ENCODE data around the gene ZNF750. TPM values are rescaled to one million over a fixed set of nuclear protein-coding genes. Genes with fewer than 3 reads are reported as not detected.

The ZNF750 gene
- total and polyA plus RNA-seq, 2 experiments from 2014 or later: 0.13 to 0.17 TPM

- H3K36me3 ChIP-seq (ENCODE audit: insufficient read depth): peaks cover 14% of the 10 kb centered on the region; the same call in 1 of the 2 replicates
- no peaks in the 10 kb centered on the region for H3K27me3 ChIP-seq (ENCODE audit: insufficient read depth)
- Mint-ChIP-seq H3K9me3 (peaks cover 32% of the 10 kb centered on the region), H3K27ac (no peak overlapping the region), H3K4me1 (peaks cover 10% of the 10 kb centered on the region), H3K4me3 (no peak overlapping the region), H3K36me3 (ENCODE audit: low read depth) (peaks cover 55% of the 10 kb centered on the region), H3K27me3 (ENCODE audit: insufficient read depth, low read depth, poor library complexity) (peaks cover 15% of the 10 kb centered on the region)
- H3K4me2 ChIP-seq: no peak overlapping the region
- H3K27ac ChIP-seq (ENCODE audit: low read depth): no peak overlapping the region
- TF ChIP-seq ZNF114 (CRISPR knock-in tag; IDR thresholded peaks at IDR 0.05) (no peak), STAT1 (IDR thresholded peaks at IDR 0.05; ENCODE audit: unreplicated experiment) (no peak), CREB1 (CRISPR knock-in tag; IDR thresholded peaks at IDR 0.05; ENCODE audit: low read depth) (no peak)
- no peak for ATAC-seq
- H4K20me1 ChIP-seq (replicated peaks; ENCODE audit: insufficient read depth): peaks cover 4% of the 10 kb centered on the region
- no peaks in the 10 kb centered on the region for H3K4me1 ChIP-seq (ENCODE audit: insufficient read depth)
- peaks cover 57% of the 10 kb centered on the region for H3K79me2 ChIP-seq (replicated peaks; ENCODE audit: insufficient read depth)
- no peak for DNase-seq (ENCODE audit: low spot score)
- no peak overlapping the region for H3K4me3 ChIP-seq
- no peaks in the 10 kb centered on the region for H3F3A ChIP-seq (replicated peaks; ENCODE audit: low read depth)
- H2AFZ ChIP-seq: no peak overlapping the region
- H3K9me2 ChIP-seq (ENCODE audit: insufficient read depth): no peaks in the 10 kb centered on the region
Observed at GRCh38 chr17:82799591-82799990, 40.2 kb downstream of the ZNF750 start.

DNA sequence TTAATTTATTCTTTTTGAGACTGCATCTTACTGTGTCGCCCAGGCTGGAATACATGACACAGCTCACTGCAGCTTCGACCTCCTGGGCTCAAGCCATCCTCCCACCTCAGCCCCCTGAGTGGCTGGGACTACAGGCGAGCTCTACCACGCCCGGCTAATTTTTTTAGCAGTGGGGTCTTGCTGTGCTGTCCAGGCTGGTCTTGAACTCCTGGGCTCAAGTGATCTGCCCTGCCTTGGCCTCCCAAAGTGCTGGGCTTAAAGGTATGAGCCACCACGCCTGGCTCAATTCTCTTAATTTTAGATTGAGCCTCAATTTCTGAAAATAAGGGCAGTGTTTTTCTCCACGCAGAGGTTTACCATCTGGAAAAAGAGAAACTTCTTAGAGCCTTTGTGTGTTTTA, 41.1 kb downstream of the ZNF750 start:
- no peak overlapping the region for H2AFZ ChIP-seq
- peaks cover 55% of the 10 kb centered on the region for H3K36me3 Mint-ChIP-seq (ENCODE audit: low read depth)
- H3K4me3 Mint-ChIP-seq: no peak overlapping the region
- H3K9me2 ChIP-seq (ENCODE audit: insufficient read depth): no peaks in the 10 kb centered on the region
- H4K20me1 ChIP-seq (replicated peaks; ENCODE audit: insufficient read depth): peaks cover 4% of the 10 kb centered on the region
- H3F3A ChIP-seq (replicated peaks; ENCODE audit: low read depth): no peaks in the 10 kb centered on the region
- peaks cover 32% of the 10 kb centered on the region for H3K9me3 Mint-ChIP-seq
- no peak overlapping the region for H3K4me3 ChIP-seq
- no peak for TF ChIP-seq CREB1 (CRISPR knock-in tag; IDR thresholded peaks at IDR 0.05; ENCODE audit: low read depth)
- TF ChIP-seq, protein P1, sequence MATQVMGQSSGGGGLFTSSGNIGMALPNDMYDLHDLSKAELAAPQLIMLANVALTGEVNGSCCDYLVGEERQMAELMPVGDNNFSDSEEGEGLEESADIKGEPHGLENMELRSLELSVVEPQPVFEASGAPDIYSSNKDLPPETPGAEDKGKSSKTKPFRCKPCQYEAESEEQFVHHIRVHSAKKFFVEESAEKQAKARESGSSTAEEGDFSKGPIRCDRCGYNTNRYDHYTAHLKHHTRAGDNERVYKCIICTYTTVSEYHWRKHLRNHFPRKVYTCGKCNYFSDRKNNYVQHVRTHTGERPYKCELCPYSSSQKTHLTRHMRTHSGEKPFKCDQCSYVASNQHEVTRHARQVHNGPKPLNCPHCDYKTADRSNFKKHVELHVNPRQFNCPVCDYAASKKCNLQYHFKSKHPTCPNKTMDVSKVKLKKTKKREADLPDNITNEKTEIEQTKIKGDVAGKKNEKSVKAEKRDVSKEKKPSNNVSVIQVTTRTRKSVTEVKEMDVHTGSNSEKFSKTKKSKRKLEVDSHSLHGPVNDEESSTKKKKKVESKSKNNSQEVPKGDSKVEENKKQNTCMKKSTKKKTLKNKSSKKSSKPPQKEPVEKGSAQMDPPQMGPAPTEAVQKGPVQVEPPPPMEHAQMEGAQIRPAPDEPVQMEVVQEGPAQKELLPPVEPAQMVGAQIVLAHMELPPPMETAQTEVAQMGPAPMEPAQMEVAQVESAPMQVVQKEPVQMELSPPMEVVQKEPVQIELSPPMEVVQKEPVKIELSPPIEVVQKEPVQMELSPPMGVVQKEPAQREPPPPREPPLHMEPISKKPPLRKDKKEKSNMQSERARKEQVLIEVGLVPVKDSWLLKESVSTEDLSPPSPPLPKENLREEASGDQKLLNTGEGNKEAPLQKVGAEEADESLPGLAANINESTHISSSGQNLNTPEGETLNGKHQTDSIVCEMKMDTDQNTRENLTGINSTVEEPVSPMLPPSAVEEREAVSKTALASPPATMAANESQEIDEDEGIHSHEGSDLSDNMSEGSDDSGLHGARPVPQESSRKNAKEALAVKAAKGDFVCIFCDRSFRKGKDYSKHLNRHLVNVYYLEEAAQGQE (IDR thresholded peaks at IDR 0.05; ENCODE audit: unreplicated experiment): no peak
- no peak for TF ChIP-seq NANOG (IDR thresholded peaks at IDR 0.05; ENCODE audit: borderline replicate concordance)
- no peak for TF ChIP-seq CTCF (conservative IDR thresholded peaks at IDR 0.05; ENCODE audit: low read depth in 2 of 2)
- TF ChIP-seq ZNF114 (CRISPR knock-in tag; IDR thresholded peaks at IDR 0.05): no peak
- TF ChIP-seq JUNB (IDR thresholded peaks at IDR 0.05; ENCODE audit: unreplicated experiment): no peak
- TF ChIP-seq, protein P2, sequence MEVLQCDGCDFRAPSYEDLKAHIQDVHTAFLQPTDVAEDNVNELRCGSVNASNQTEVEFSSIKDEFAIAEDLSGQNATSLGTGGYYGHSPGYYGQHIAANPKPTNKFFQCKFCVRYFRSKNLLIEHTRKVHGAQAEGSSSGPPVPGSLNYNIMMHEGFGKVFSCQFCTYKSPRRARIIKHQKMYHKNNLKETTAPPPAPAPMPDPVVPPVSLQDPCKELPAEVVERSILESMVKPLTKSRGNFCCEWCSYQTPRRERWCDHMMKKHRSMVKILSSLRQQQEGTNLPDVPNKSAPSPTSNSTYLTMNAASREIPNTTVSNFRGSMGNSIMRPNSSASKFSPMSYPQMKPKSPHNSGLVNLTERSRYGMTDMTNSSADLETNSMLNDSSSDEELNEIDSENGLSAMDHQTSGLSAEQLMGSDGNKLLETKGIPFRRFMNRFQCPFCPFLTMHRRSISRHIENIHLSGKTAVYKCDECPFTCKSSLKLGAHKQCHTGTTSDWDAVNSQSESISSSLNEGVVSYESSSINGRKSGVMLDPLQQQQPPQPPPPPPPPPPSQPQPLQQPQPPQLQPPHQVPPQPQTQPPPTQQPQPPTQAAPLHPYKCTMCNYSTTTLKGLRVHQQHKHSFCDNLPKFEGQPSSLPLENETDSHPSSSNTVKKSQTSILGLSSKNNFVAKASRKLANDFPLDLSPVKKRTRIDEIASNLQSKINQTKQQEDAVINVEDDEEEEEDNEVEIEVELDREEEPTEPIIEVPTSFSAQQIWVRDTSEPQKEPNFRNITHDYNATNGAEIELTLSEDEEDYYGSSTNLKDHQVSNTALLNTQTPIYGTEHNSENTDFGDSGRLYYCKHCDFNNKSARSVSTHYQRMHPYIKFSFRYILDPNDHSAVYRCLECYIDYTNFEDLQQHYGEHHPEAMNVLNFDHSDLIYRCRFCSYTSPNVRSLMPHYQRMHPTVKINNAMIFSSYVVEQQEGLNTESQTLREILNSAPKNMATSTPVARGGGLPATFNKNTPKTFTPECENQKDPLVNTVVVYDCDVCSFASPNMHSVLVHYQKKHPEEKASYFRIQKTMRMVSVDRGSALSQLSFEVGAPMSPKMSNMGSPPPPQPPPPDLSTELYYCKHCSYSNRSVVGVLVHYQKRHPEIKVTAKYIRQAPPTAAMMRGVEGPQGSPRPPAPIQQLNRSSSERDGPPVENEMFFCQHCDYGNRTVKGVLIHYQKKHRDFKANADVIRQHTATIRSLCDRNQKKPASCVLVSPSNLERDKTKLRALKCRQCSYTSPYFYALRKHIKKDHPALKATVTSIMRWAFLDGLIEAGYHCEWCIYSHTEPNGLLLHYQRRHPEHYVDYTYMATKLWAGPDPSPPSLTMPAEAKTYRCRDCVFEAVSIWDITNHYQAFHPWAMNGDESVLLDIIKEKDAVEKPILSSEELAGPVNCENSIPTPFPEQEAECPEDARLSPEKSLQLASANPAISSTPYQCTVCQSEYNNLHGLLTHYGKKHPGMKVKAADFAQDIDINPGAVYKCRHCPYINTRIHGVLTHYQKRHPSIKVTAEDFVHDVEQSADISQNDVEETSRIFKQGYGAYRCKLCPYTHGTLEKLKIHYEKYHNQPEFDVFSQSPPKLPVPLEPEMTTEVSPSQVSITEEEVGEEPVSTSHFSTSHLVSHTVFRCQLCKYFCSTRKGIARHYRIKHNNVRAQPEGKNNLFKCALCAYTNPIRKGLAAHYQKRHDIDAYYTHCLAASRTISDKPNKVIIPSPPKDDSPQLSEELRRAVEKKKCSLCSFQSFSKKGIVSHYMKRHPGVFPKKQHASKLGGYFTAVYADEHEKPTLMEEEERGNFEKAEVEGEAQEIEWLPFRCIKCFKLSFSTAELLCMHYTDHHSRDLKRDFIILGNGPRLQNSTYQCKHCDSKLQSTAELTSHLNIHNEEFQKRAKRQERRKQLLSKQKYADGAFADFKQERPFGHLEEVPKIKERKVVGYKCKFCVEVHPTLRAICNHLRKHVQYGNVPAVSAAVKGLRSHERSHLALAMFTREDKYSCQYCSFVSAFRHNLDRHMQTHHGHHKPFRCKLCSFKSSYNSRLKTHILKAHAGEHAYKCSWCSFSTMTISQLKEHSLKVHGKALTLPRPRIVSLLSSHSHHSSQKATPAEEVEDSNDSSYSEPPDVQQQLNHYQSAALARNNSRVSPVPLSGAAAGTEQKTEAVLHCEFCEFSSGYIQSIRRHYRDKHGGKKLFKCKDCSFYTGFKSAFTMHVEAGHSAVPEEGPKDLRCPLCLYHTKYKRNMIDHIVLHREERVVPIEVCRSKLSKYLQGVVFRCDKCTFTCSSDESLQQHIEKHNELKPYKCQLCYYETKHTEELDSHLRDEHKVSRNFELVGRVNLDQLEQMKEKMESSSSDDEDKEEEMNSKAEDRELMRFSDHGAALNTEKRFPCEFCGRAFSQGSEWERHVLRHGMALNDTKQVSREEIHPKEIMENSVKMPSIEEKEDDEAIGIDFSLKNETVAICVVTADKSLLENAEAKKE (CRISPR knock-in tag; IDR thresholded peaks at IDR 0.05): no peak
- no peak for TF ChIP-seq EZH2 (IDR thresholded peaks at IDR 0.05; ENCODE audit: low read depth, unreplicated experiment)
- no peak for TF ChIP-seq ZNF331 (CRISPR knock-in tag; IDR thresholded peaks at IDR 0.05; ENCODE audit: low read depth)
- TF ChIP-seq STAT1 (IDR thresholded peaks at IDR 0.05; ENCODE audit: unreplicated experiment): no peak
- no peak overlapping the region for H3K27ac ChIP-seq (ENCODE audit: low read depth)
- no peaks in the 10 kb centered on the region for H3K4me1 ChIP-seq (ENCODE audit: insufficient read depth)
- peaks cover 10% of the 10 kb centered on the region for H3K4me1 Mint-ChIP-seq
- no peak overlapping the region for H3K4me2 ChIP-seq
- DNase-seq (ENCODE audit: low spot score): no peak
- peaks cover 15% of the 10 kb centered on the region for H3K27me3 Mint-ChIP-seq (ENCODE audit: insufficient read depth, low read depth, poor library complexity)
- no peaks in the 10 kb centered on the region for H3K27me3 ChIP-seq (ENCODE audit: insufficient read depth)
- peaks cover 64% of the 10 kb centered on the region for H3K79me2 ChIP-seq (replicated peaks; ENCODE audit: insufficient read depth)
- no peak for ATAC-seq
- H3K27ac Mint-ChIP-seq: no peak overlapping the region
- H3K36me3 ChIP-seq (ENCODE audit: insufficient read depth): peaks cover 14% of the 10 kb centered on the region; the same call in 1 of the 2 replicates

All from GM23338 (cell line).